Vagina (tissue), 2 donors: ENCODE measurements around the gene LRRFIP2.

Experiments used
- POLR2A ChIP-seq, 2 donors: fragments of 450-650 bp; IDR thresholded peaks; one replicate each; pipeline ENCODE4 v1.6.1; 2017; ENCODE audit warnings: antibody characterized with exemption in 2 of 2, mild to moderate bottlenecking in 2 of 2, moderate library complexity in 2 of 2
- POLR2AphosphoS5 ChIP-seq, 2 donors: sonication (generic); formaldehyde crosslinking; IDR thresholded peaks; one replicate each; pipeline ENCODE4 v1.9.0; 2017; ENCODE audit warnings: antibody characterized with exemption in 2 of 2, mild to moderate bottlenecking in 2 of 2, low read depth in 1 of 2; ENCODE audit not compliant: insufficient read depth in 1 of 2
- TF ChIP-seq, protein P1 (sequence below), 3 experiments: fragments of 450-650 bp in 2 of 3; fragments of 200-600 bp in 1 of 3; sonication (generic) in 1 of 3; IDR thresholded peaks; one replicate each; pipeline ENCODE4 v1.5.1; 2017 to 2019; ENCODE audit warnings: antibody characterized with exemption in 3 of 3, mild to moderate bottlenecking in 2 of 3, moderate library complexity in 2 of 3

DNA sequence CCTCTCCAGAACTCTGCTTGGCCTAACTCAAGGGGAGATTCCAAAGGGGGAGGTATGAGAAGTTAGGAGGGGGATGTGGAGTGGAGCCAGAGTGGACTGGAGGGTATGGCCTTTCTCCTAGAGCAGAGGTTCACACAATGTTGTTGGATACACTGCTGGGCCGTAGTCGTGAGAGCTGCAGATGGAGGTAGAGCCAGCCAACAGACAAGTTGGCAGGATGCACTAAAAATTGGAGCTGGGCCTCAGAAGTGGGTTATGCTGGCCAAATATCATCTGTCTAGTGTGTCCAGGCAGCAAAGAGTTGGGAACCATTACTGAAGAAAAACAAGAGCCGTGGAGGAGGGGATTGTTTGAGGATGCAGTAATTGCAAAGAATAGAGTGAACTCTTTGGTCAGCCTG lies 27.7 kb upstream of the LRRFIP2 start:
- TF ChIP-seq, protein P1, sequence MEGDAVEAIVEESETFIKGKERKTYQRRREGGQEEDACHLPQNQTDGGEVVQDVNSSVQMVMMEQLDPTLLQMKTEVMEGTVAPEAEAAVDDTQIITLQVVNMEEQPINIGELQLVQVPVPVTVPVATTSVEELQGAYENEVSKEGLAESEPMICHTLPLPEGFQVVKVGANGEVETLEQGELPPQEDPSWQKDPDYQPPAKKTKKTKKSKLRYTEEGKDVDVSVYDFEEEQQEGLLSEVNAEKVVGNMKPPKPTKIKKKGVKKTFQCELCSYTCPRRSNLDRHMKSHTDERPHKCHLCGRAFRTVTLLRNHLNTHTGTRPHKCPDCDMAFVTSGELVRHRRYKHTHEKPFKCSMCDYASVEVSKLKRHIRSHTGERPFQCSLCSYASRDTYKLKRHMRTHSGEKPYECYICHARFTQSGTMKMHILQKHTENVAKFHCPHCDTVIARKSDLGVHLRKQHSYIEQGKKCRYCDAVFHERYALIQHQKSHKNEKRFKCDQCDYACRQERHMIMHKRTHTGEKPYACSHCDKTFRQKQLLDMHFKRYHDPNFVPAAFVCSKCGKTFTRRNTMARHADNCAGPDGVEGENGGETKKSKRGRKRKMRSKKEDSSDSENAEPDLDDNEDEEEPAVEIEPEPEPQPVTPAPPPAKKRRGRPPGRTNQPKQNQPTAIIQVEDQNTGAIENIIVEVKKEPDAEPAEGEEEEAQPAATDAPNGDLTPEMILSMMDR (IDR thresholded peaks at IDR 0.05), result no peak
- no peak for TF ChIP-seq POLR2A (IDR thresholded peaks at IDR 0.05)
- no peak for TF ChIP-seq POLR2AphosphoS5 (IDR thresholded peaks at IDR 0.05; ENCODE audit: insufficient read depth in 1 of 2, low read depth in 1 of 2)
